Endothelial cell of umbilical vein (primary cell): ENCODE measurements around the gene AGO1. TPM values are rescaled to one million over a fixed set of nuclear protein-coding genes. Genes with fewer than 3 reads are reported as not detected.

Experiments
- BruUV-seq: library from RNA; stranded (reverse); fragments of 400-500 nt; replicated peaks from 2 replicates; lab custom pipeline; 2021; lab: Mats Ljungman, UMichigan
- CTCF ChIA-PET: fragments of 300-600, 350-600 bp; sonication (Branson Sonifier 250); formaldehyde crosslinking; loops from one replicate; lab custom pipeline; 2021; ENCODE audit warnings: antibody characterized with exemption, inconsistent platforms; lab: Charles Lee
- POLR2A ChIA-PET: fragments of 300-600, 350-600 bp; sonication (Branson Sonifier 250); formaldehyde crosslinking; loops from one replicate; lab custom pipeline; 2021; ENCODE audit warnings: antibody characterized with exemption, inconsistent platforms; lab: Charles Lee
- DNase-seq: peaks from one replicate; pipeline ENCODE4 v3.0.0-alpha.2; 2011; ENCODE audit warnings: low read depth, low spot score
- FAIRE-seq: peaks from 2 replicates; lab custom pipeline; 2011; peaks lifted over from hg19 to GRCh38; lab: Jason Lieb, UNC
- H2AFZ ChIP-seq: 2 replicates; pipeline ENCODE4 v1.6.0; 2012; ENCODE audit warnings: low read depth, low read length, control low read depth, inconsistent platforms
- H3K27ac ChIP-seq: 2 replicates; pipeline ENCODE4 v1.5.1; 2011; ENCODE audit warnings: low read depth, mild to moderate bottlenecking, control low read depth, low read length, moderate library complexity; ENCODE audit not compliant: insufficient read depth
- H3K27me3 ChIP-seq, 2 experiments: 2 replicates each; pipeline versions ENCODE4 v1.6.0 to v1.6.1; 2011; ENCODE audit warnings: low read length in 2 of 2, mixed read lengths in 1 of 2; ENCODE audit not compliant: control insufficient read depth in 2 of 2, insufficient read depth in 2 of 2
- H3K36me3 ChIP-seq, 2 experiments: 2 replicates in 1 of 2; 3 replicates in 1 of 2; pipeline ENCODE4 v1.5.1; 2011; ENCODE audit warnings: low read length in 2 of 2, mild to moderate bottlenecking in 1 of 2, moderate library complexity in 1 of 2; ENCODE audit not compliant: control insufficient read depth in 2 of 2, insufficient read depth in 2 of 2; ENCODE audit errors: extremely low read depth in 1 of 2
- H3K4me1 ChIP-seq: 3 replicates; pipeline ENCODE4 v1.5.1; 2011; ENCODE audit warnings: mild to moderate bottlenecking, low read length; ENCODE audit not compliant: control insufficient read depth, insufficient read depth; ENCODE audit errors: extremely low read depth
- H3K4me2 ChIP-seq: 2 replicates; pipeline ENCODE4 v1.6.1; 2011; ENCODE audit warnings: low read length, control low read depth, mixed read lengths; ENCODE audit not compliant: insufficient read depth
- H3K4me3 ChIP-seq, 3 experiments: fragments of 200-600 bp in 1 of 3; sonication (generic), shearing (Covaris generic) in 1 of 3; replicated peaks in 1 of 3; 2 replicates each; pipeline ENCODE4 v1.5.1; 2011 to 2016; ENCODE audit warnings: control low read depth in 3 of 3, low read length in 3 of 3, mild to moderate bottlenecking in 2 of 3, inconsistent platforms in 1 of 3, low read depth in 1 of 3, moderate library complexity in 1 of 3; ENCODE audit not compliant: insufficient read depth in 1 of 3
- H3K79me2 ChIP-seq: 2 replicates; pipeline ENCODE4 v1.6.0; 2012; ENCODE audit warnings: low read length, inconsistent platforms; ENCODE audit not compliant: control insufficient read depth, insufficient read depth
- H3K9ac ChIP-seq: replicated peaks from 2 replicates; pipeline ENCODE3; 2011; ENCODE audit warnings: low read length, control low read depth; ENCODE audit not compliant: insufficient read depth; ENCODE audit errors: extremely low read depth
- H3K9me1 ChIP-seq: replicated peaks from 3 replicates; pipeline ENCODE4 v1.6.0; 2011; ENCODE audit warnings: mild to moderate bottlenecking, low read length; ENCODE audit not compliant: control insufficient read depth, insufficient read depth; ENCODE audit errors: extremely low read depth
- H3K9me3 ChIP-seq: replicated peaks from 2 replicates; pipeline ENCODE4 v1.5.1; 2012; ENCODE audit warnings: low read length, inconsistent platforms; ENCODE audit not compliant: control insufficient read depth, insufficient read depth
- H4K20me1 ChIP-seq: replicated peaks from 2 replicates; pipeline ENCODE3; 2011; ENCODE audit warnings: mild to moderate bottlenecking, low read length; ENCODE audit not compliant: control insufficient read depth, insufficient read depth; ENCODE audit errors: extremely low read depth
- CTCF ChIP-seq, 2 donors: IDR thresholded peaks; 1 replicate in 1 of 2; 2 replicates in 1 of 2; pipeline ENCODE4 v1.5.1; 2011; ENCODE audit warnings: low read length in 2 of 2, mild to moderate bottlenecking in 2 of 2, moderate library complexity in 2 of 2, control low read depth in 1 of 2, inconsistent platforms in 1 of 2, low read depth in 1 of 2; ENCODE audit not compliant: insufficient read depth in 1 of 2; ENCODE audit errors: extremely low read depth in 1 of 2
- EZH2 ChIP-seq: IDR thresholded peaks from 2 replicates; pipeline ENCODE4 v1.6.1; 2012; ENCODE audit warnings: borderline replicate concordance, low read depth, mild to moderate bottlenecking, moderate library complexity, low read length, inconsistent platforms; ENCODE audit not compliant: severe bottlenecking
- FOS ChIP-seq: IDR thresholded peaks from 2 replicates; pipeline ENCODE4 v1.6.1; 2011; ENCODE audit warnings: mild to moderate bottlenecking, low read length, moderate library complexity, borderline replicate concordance; ENCODE audit not compliant: insufficient read depth
- GATA2 ChIP-seq: IDR thresholded peaks from 2 replicates; pipeline ENCODE4 v1.7.0; 2011; ENCODE audit warnings: low read depth, mild to moderate bottlenecking, moderate library complexity, mixed read lengths, low read length; ENCODE audit not compliant: insufficient read length, insufficient read depth
- JUN ChIP-seq: IDR thresholded peaks from 2 replicates; pipeline ENCODE4 v1.6.1; 2011; ENCODE audit warnings: borderline replicate concordance, low read depth; ENCODE audit not compliant: insufficient read length, insufficient read depth
- MAX ChIP-seq: IDR thresholded peaks from 2 replicates; pipeline ENCODE4 v1.6.1; 2011; ENCODE audit not compliant: insufficient read depth, insufficient read length
- MYC ChIP-seq: IDR thresholded peaks from one replicate; pipeline ENCODE4 v1.6.1; 2011; ENCODE audit warnings: mild to moderate bottlenecking, low read depth, low read length
- POLR2A ChIP-seq: IDR thresholded peaks from 2 replicates; pipeline ENCODE4 v1.6.1; 2012; ENCODE audit warnings: low read depth, mild to moderate bottlenecking, control low read depth, low read length
- POLR2AphosphoS5 ChIP-seq: IDR thresholded peaks from 2 replicates; pipeline ENCODE4 v1.6.1; 2012; ENCODE audit warnings: low read depth, mild to moderate bottlenecking, control low read depth, low read length, moderate library complexity; ENCODE audit not compliant: insufficient read depth
- dilution Hi-C: fragments of 300-500 bp; cut with MboI; formaldehyde crosslinking; loops from one replicate; pipeline ENCODE4 v1.15.0; 2019; ENCODE audit warnings: low sequenced_read_pairs; ENCODE audit not compliant: extremely low pct_ligation_motif_present
- intact Hi-C: fragments of 100-400 bp; cut with micrococcal nuclease; formaldehyde crosslinking; loops from one replicate; pipeline ENCODE4 v1.10.0; 2022
- polyA plus RNA-seq, 4 experiments: library from polyadenylated mRNA; depleted of rRNA in 3 of 4; stranded (reverse) in 3 of 4; unstranded in 1 of 4; fragments of >200 nt; gene quantifications; 2 replicates each; pipeline versions ENCODE4 v1.2.1 to v1.2.3, GENCODE V29; 2011 to 2012; ENCODE audit warnings: missing spikeins in 1 of 4
- total RNA-seq: library from RNA; stranded (reverse); gene quantifications from 2 replicates; pipeline ENCODE4 v1.2.3, GENCODE V29; 2021

AGO1 gene
- total and polyA plus RNA-seq, 2 donors (not counting 3 experiments of a cell fraction or from before 2014, with no cell fraction given): 10.8 to 31.0 TPM

DNA sequence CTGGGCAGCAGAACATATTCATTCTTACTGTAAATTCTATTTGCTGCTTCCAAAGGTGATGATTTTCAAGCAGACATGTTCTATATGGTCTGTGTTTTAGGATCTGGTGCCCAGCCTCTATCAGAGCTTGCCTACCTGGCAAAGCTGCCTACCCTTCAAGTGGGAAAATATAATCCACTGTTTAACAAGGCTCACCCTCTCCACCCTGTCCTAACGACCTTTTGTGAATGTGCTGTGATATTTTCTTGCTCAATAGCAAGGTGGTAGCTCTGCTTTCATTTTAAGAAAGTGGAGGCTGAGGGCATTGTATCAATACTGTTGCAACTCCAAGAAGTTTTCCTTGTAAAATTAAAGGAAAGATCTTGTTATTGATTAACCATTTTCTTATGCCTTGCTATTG, 26.0 kb upstream of the AGO1 start:
- Histone ChIP-seq H3K79me2 (no peaks in the 10 kb centered on the region), H3K9me3 (no peaks in the 10 kb centered on the region), H3K4me2 (no peak overlapping the region), H3K27me3 (no peaks in the 10 kb centered on the region), H3K4me1 (no peaks in the 10 kb centered on the region), H3K9me1 (no peaks in the 10 kb centered on the region), H3K36me3 (peaks cover 3 to 7% of the 10 kb centered on the region in 2 experiments), H3K4me3 (no peak overlapping the region), H4K20me1 (no peaks in the 10 kb centered on the region), H2AFZ (no peak overlapping the region), H3K9ac (no peak overlapping the region), H3K27ac (no peak overlapping the region)
- CTCF ChIA-PET: interaction anchor here (0.6 to 0.9 kb wide), 2 partner anchors 35 to 278 kb away, joined by 4 to 6 read pairs; no protein-coding TSS in a partner anchor
- intact Hi-C loops: no loop called here
- TF ChIP-seq JUN (no peak), POLR2A (no peak), POLR2AphosphoS5 (no peak)
- DNase-seq: no peak
- no TSS peak for BruUV-seq
- FAIRE-seq: no peak
- dilution Hi-C loops: no loop called here
- POLR2A ChIA-PET: no interaction called here

DNA sequence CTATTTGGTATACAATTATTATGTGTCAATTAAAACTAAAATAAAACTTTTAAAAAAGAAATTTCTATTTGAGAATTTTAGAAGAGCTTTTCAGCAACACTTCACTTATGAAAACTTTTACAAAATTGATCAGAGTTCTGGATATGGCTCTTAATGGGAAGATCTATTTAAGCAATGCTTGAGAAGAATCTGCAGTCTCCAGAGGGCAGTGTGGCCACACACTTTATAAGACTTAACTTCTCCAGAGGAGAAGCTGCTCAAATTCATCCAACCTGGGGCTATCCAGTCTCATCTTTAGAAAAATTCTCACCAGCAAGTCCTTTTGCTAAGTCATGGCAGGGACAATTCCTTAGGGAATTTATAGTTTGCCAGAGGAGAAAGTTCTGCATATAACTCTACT, 25.2 kb upstream of the AGO1 start:
- Histone ChIP-seq H3K4me2 (no peak overlapping the region), H3K79me2 (no peaks in the 10 kb centered on the region), H3K4me3 (no peak overlapping the region), H3K36me3 (peaks cover 3 to 7% of the 10 kb centered on the region in 2 experiments), H3K4me1 (no peaks in the 10 kb centered on the region), H3K27me3 (no peaks in the 10 kb centered on the region), H3K9me3 (no peaks in the 10 kb centered on the region), H3K9me1 (no peaks in the 10 kb centered on the region), H2AFZ (no peak overlapping the region), H3K27ac (no peak overlapping the region), H3K9ac (no peak overlapping the region), H4K20me1 (no peaks in the 10 kb centered on the region)
- ChIA-PET POLR2A (no interaction called here), CTCF (interaction anchor here (0.6 to 1.0 kb wide), 3 partner anchors 276 to 396 kb away, joined by 3 to 8 read pairs (median 5); no protein-coding TSS in a partner anchor)
- peak; percentile 18 for DNase-seq
- dilution Hi-C loops (no loop called here), intact Hi-C loops (no loop called here)
- TF ChIP-seq CTCF (IDR thresholded peaks at IDR 0.05; ENCODE audit: extremely low read depth in 1 of 2, insufficient read depth in 1 of 2, low read depth in 1 of 2, low read length in 2 of 2) (no peak), GATA2 (no peak), POLR2A (no peak), POLR2AphosphoS5 (no peak), FOS (no peak), MYC (no peak), JUN (no peak), MAX (no peak), EZH2 (no peak)
- no peak for FAIRE-seq
- BruUV-seq: no TSS peak
